ENCODE data around the gene NRL. TPM values are rescaled to one million over a fixed set of nuclear protein-coding genes. Genes with fewer than 3 reads are reported as not detected.

NRL gene
- total RNA-seq, 1 experiment from 2014 or later: 0.66 TPM

DNA sequence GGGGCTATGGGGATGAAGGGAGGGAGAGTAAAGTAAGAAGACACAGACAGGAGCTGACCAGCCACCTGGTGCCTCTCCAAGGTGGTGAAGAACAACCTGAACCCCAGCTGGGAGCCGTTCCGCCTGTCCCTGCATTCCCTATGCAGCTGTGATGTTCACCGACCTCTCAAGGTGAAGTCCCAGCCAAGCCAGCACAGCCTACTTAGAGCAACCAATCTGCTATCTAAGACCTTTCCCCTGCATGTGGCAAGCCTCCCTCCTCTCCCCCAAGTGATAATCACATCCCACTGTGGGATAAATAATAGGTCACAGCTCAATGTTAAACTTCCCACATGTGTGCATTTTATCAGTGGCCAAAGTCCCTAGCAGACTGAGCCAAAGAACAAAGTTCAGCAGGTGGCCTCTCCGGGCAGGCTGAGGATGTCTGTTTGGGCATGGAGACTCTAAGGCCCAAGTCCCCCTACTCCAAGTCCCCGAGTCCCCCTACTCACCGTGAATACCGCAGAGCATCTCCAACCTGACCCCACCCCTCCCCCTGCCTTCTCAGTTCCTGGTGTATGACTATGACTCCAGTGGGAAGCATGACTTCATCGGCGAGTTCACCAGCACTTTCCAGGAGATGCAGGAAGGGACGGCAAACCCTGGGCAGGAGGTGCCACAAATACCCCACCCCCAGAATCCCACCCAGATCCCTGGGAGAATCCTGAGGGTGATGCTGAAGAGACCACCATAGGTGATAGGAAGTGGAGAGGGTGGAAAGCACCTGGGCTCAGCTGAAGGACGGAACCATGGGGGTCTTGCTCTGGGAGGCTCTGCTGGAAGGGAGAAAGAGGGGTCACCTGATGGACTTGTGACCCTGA is 39.9 kb downstream of the NRL start:
- Histone ChIP-seq H3K27ac (ENCODE audit: low read depth, low read length) (no peak overlapping the region), H3K9me2 (ENCODE audit: insufficient read depth) (no peaks in the 10 kb centered on the region), H3K27me3 (ENCODE audit: insufficient read depth, low read length) (peaks cover 7% of the 10 kb centered on the region; the same call in 1 of the 2 replicates), H4K20me1 (ENCODE audit: insufficient read depth) (no peaks in the 10 kb centered on the region), H3K36me3 (ENCODE audit: control insufficient read depth in 1 of 2, insufficient read depth in 2 of 2, low read length in 2 of 2) (no peaks in the 10 kb centered on the region), H3K4me2 (ENCODE audit: low read length) (no peak overlapping the region), H3K4me3 (replicated peaks in 1 of 2; ENCODE audit: low read depth in 1 of 2, low read length in 2 of 2) (no peak overlapping the region), H3K79me2 (ENCODE audit: insufficient read depth, low read length) (no peaks in the 10 kb centered on the region), H2AFZ (ENCODE audit: low read depth, low read length, poor library complexity, severe bottlenecking) (no peak overlapping the region), H3K9ac (ENCODE audit: low read length) (no peak overlapping the region), H3K4me1 (ENCODE audit: control insufficient read depth in 1 of 2, insufficient read depth in 2 of 2, low read length in 2 of 2) (peaks cover under 1 to 5% of the 10 kb centered on the region in 2 experiments; a peak in 2 of 4 replicates), H3K9me3 (ENCODE audit: control insufficient read depth in 1 of 2, insufficient read depth in 1 of 2, low read depth in 1 of 2, low read length in 2 of 2) (no peaks in the 10 kb centered on the region)
- ATAC-seq (no peak), DNase-seq (ENCODE audit: low read depth, low spot score) (no peak)
- TF ChIP-seq POLR2AphosphoS5 (IDR thresholded peaks at IDR 0.05; ENCODE audit: low read depth, low read length) (no peak), SIN3A (IDR thresholded peaks at IDR 0.05; ENCODE audit: low read depth) (no peak), CEBPB (IDR thresholded peaks at IDR 0.05; ENCODE audit: low read depth) (no peak), TCF7L2 (IDR thresholded peaks at IDR 0.05; ENCODE audit: borderline replicate concordance, extremely low read depth, insufficient read depth, insufficient read length) (no peak)
- TF ChIP-seq, protein P1, sequence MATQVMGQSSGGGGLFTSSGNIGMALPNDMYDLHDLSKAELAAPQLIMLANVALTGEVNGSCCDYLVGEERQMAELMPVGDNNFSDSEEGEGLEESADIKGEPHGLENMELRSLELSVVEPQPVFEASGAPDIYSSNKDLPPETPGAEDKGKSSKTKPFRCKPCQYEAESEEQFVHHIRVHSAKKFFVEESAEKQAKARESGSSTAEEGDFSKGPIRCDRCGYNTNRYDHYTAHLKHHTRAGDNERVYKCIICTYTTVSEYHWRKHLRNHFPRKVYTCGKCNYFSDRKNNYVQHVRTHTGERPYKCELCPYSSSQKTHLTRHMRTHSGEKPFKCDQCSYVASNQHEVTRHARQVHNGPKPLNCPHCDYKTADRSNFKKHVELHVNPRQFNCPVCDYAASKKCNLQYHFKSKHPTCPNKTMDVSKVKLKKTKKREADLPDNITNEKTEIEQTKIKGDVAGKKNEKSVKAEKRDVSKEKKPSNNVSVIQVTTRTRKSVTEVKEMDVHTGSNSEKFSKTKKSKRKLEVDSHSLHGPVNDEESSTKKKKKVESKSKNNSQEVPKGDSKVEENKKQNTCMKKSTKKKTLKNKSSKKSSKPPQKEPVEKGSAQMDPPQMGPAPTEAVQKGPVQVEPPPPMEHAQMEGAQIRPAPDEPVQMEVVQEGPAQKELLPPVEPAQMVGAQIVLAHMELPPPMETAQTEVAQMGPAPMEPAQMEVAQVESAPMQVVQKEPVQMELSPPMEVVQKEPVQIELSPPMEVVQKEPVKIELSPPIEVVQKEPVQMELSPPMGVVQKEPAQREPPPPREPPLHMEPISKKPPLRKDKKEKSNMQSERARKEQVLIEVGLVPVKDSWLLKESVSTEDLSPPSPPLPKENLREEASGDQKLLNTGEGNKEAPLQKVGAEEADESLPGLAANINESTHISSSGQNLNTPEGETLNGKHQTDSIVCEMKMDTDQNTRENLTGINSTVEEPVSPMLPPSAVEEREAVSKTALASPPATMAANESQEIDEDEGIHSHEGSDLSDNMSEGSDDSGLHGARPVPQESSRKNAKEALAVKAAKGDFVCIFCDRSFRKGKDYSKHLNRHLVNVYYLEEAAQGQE (IDR thresholded peaks at IDR 0.05; ENCODE audit: low read depth): no peak
- TF ChIP-seq, protein P2, sequence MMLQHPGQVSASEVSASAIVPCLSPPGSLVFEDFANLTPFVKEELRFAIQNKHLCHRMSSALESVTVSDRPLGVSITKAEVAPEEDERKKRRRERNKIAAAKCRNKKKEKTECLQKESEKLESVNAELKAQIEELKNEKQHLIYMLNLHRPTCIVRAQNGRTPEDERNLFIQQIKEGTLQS (IDR thresholded peaks at IDR 0.05): no peak
- ChIA-PET POLR2A (interaction anchor here (1.5 kb wide), 1 partner anchor 19 kb away, joined by 5 read pairs; the partner anchor contains the start of gene PCK2), CTCF (no interaction called here), RAD21 (ENCODE audit: low non-redundant PET in 1 of 2, low total read pairs in 2 of 2, uncharacterized antibody in 2 of 2, unreplicated experiment in 2 of 2) (no interaction called here)
- no TSS peak for BruUV-seq (replicated peaks)
- intact Hi-C loops (cut with micrococcal nuclease): no loop called here

Measured in HCT116 (cell line).